Adrenal gland (tissue), 12 donors: ENCODE data around the gene FHOD3. TPM values are rescaled to one million over a fixed set of nuclear protein-coding genes. Genes with fewer than 3 reads are reported as not detected.

Experiments used
- DNase-seq, 7 donors: peaks; one replicate each; pipeline ENCODE4 v3.0.0-alpha.2; 2019 to 2020
- H3K27ac ChIP-seq, 5 donors: fragments of 200-600 bp; sonication (generic) in 4 of 5; 1 replicate in 3 of 5; 2 replicates in 2 of 5; pipeline versions ENCODE4 v1.5.1 to v1.8.0; 2016 to 2020; ENCODE audit warnings: mild to moderate bottlenecking in 1 of 5
- H3K27me3 ChIP-seq: fragments of 200-600 bp; 2 replicates; pipeline ENCODE4 v1.8.0; 2021
- H3K36me3 ChIP-seq, 2 donors: fragments of 200-600 bp; replicated peaks in 1 of 2; 1 replicate in 1 of 2; 2 replicates in 1 of 2; pipeline versions ENCODE4 v1.5.1 to v1.8.0; 2018 to 2022
- H3K4me1 ChIP-seq, 2 donors: fragments of 200-600 bp; replicated peaks in 1 of 2; 1 replicate in 1 of 2; 2 replicates in 1 of 2; pipeline versions ENCODE4 v1.5.1 to v1.8.0; 2018 to 2021
- H3K4me3 ChIP-seq, 4 donors: fragments of 200-600 bp; sonication (generic) in 3 of 4; one replicate each; pipeline ENCODE4 v1.5.1; 2016 to 2018
- H3K9me3 ChIP-seq, 3 donors: fragments of 200-600 bp; sonication (generic) in 1 of 3; replicated peaks in 1 of 3; 1 replicate in 2 of 3; 2 replicates in 1 of 3; pipeline versions ENCODE4 v1.5.1 to v1.8.0; 2016 to 2021
- CTCF ChIP-seq, 6 experiments: fragments of 450-650 bp in 4 of 6; fragments of 200-600 bp in 2 of 6; sonication (generic) in 1 of 6; IDR thresholded peaks; 1 replicate in 5 of 6; 2 replicates in 1 of 6; pipeline versions ENCODE4 v1.5.1 to v1.8.0; 2016 to 2021; ENCODE audit warnings: antibody characterized with exemption in 6 of 6, mild to moderate bottlenecking in 2 of 6, moderate library complexity in 1 of 6
- POLR2A ChIP-seq, 2 donors: fragments of 450-650 bp; IDR thresholded peaks; one replicate each; pipeline ENCODE4 v1.6.1; 2017; ENCODE audit warnings: antibody characterized with exemption in 2 of 2, mild to moderate bottlenecking in 2 of 2, moderate library complexity in 1 of 2
- WGBS, 4 donors: extraction: QIAGEN DNeasy Blood & Tissue Kit in 2 of 4; methylation state at CpG; one replicate each; pipeline versions ENCODE4 v1.1.5 to v1.1.7; 2013 to 2017; 5-methylcytosine and 5-hydroxymethylcytosine counted together
- intact Hi-C, 2 donors: fragments of 100-400 bp; cut with DNase I; formaldehyde crosslinking; loops; one replicate each; pipeline versions ENCODE4 v1.14.1 to v1.15.0; 2022 to 2023
- polyA plus RNA-seq, 3 donors: library from polyadenylated mRNA; stranded (reverse); fragments of 200-250 nt in 2 of 3; fragments of 350-450 nt in 1 of 3; fragmentation: Illumina TruSeq in 1 of 3; extraction: RNeasy Lipid Tissue Mini Kit (QIAGEN cat#74804) in 1 of 3; gene quantifications; one replicate each; pipeline ENCODE4 v1.2.3, GENCODE V29; 2013 to 2014
- total RNA-seq, 9 donors: library from RNA; depleted of rRNA in 4 of 9; stranded (reverse); fragments of >200 nt in 4 of 9; fragments of 120-200 nt in 1 of 9; fragmentation: NEBNext Ultra II Directional in 1 of 9; extraction: Animal tissue kit (Norgen Biotek cat#: 25700) in 1 of 9; gene quantifications; one replicate each; pipeline versions ENCODE4 v1.1.0 to v1.2.4, GENCODE V29; 2013 to 2023
- donor health status: healthy with polysubstance abuse.
- donor health status: Bipolar disorder and iron deficiency.
- donor health status: DM: yes; HTN: yes; CAD: no.
- donor health status: DM: no; HTN: no; CAD: no.
- donor health status: DM: no; HTN: no; CAD: no.
- donor health status: DM: yes; HTN: yes; CAD: no.

The FHOD3 gene
- total and polyA plus RNA-seq, 12 donors, result 17.5 to 87.9 (median 48.5) TPM

DNA sequence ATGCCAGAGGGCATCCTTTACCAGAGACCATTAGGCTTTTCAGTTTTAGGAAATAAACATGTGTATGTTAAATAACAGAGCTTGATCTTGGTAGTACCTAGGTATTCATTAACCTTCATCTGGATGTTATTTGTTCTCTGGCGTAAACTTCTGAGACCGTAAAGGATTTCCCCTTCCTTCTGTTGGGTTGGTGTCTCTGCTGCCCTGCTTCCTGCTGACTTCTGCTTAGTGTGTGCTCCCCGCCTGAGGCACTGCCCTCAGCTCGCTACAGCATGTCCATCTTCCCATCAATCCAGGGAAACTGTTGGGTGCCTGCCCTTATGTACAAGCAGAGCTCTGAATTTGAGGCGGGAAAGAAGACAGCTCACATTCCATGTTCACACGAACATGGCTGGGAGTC, 353.4 kb downstream of the FHOD3 start:
- intact Hi-C loops, result no loop called here
- no peak overlapping the region for H3K27ac ChIP-seq
- no peaks in the 10 kb centered on the region for H3K36me3 ChIP-seq
- no peak for DNase-seq
- no peak for TF ChIP-seq CTCF (IDR thresholded peaks at IDR 0.05)
- TF ChIP-seq POLR2A (IDR thresholded peaks at IDR 0.05), result no peak
- no peak overlapping the region for H3K4me3 ChIP-seq
- H3K27me3 ChIP-seq, result no peaks in the 10 kb centered on the region
- no peaks in the 10 kb centered on the region for H3K9me3 ChIP-seq
- no peaks in the 10 kb centered on the region for H3K4me1 ChIP-seq
- WGBS, 4 donors, result 71 to 80% (median 77%) methylated on average over 6 of the region's 6 CpGs

DNA sequence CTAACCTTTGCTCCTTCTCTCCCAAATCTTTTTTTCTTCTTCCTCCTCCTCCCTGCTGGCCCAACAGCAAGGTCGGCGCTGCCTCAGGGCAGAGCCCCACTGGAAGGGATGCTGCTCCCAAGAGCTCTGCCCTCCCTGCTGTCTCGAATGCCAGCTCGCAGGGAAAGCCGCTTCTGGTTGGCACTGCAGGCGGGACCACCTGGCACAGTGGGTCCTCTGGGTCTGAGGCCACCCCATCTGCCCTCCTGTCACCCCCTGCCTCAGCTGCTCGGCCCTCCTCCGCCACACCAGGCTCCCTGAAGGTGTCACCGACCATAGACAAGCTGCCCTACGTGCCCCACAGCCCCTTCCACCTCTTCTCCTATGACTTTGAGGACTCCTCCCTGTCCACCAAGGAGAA, 355.0 kb downstream of the FHOD3 start:
- Histone ChIP-seq H3K36me3 (no peaks in the 10 kb centered on the region), H3K4me1 (no peaks in the 10 kb centered on the region), H3K27me3 (no peaks in the 10 kb centered on the region), H3K27ac (no peak overlapping the region), H3K9me3 (no peaks in the 10 kb centered on the region), H3K4me3 (no peak overlapping the region)
- no peak for TF ChIP-seq POLR2A (IDR thresholded peaks at IDR 0.05)
- no peak for TF ChIP-seq CTCF (IDR thresholded peaks at IDR 0.05)
- DNase-seq, result no peak
- 82 to 94% (median 88%) methylated on average over 10 of the region's 10 CpGs for WGBS, 4 donors
- intact Hi-C loops, result no loop called here

DNA sequence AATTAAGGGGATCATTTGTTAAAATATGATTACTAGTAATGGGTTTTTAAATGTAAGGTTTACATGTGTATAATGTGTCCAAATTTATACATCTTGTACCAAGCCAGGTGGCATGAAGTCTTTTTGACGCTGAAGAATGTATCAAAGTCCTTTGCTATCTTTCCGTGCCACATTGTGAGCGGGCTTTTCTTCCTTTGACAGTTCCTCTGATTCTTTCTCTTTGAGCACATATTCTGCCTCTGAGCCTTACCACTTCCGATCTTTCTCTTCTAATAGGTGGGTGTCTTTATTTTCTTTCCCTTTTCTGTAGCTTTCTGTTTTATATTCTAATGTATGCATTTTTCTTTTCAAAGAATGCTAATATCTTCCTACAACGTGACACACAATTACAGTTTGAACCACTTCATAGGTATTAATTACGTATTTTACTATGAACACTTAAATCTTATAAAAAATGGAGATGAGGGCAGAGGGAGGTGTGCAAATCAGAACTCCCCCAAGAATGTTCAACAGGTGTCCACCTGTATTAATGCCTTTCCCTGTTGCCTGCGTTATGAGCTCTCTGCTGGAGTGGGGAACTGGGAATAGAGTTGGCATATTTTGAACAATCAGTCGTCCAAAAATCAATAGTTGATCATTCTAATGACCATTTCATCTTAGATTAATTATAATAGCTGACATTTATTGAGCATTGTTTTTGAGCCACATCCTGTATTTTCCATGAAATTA, 355.8 kb downstream of the FHOD3 start:
- no peaks in the 10 kb centered on the region for H3K4me1 ChIP-seq
- H3K36me3 ChIP-seq, result no peaks in the 10 kb centered on the region
- H3K27ac ChIP-seq, result no peak overlapping the region
- intact Hi-C loops, result no loop called here
- H3K27me3 ChIP-seq, result no peaks in the 10 kb centered on the region
- 85 to 88% (median 86%) methylated on average over 8 of the region's 8 CpGs for WGBS, 4 donors
- no peaks in the 10 kb centered on the region for H3K9me3 ChIP-seq
- DNase-seq, result no peak
- TF ChIP-seq CTCF (IDR thresholded peaks at IDR 0.05), result no peak
- TF ChIP-seq POLR2A (IDR thresholded peaks at IDR 0.05), result no peak
- no peak overlapping the region for H3K4me3 ChIP-seq

DNA sequence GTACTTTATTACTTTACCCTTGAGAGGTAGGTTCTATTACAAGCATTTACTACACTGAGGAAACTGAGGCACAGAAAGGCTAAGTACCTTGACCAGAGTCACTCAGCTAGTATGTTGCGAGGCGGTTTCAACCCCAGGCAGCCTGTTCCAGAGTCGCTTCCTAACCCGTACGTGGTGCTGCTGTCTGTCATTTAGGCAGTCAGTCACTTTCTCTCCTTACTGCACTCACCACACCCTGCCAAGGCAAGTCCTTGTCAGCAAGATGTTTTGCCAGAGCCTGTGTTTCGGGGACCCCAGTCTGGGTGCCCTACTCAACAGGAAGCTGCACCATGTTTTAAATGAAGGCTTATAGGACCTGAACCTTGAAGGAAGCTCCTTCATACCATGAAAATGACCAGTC, 356.4 kb downstream of the FHOD3 start:
- intact Hi-C loops, result no loop called here
- Histone ChIP-seq H3K27ac (no peak overlapping the region), H3K4me3 (no peak overlapping the region), H3K27me3 (no peaks in the 10 kb centered on the region), H3K36me3 (no peaks in the 10 kb centered on the region), H3K4me1 (no peaks in the 10 kb centered on the region), H3K9me3 (no peaks in the 10 kb centered on the region)
- TF ChIP-seq CTCF (IDR thresholded peaks at IDR 0.05), result no peak
- no peak for TF ChIP-seq POLR2A (IDR thresholded peaks at IDR 0.05)
- DNase-seq, result no peak
- 90 to 97% (median 95%) methylated on average over 6 of the region's 6 CpGs for WGBS, 4 donors
